Measurements from ENCODE around the gene LINC00632.

The LINC00632 gene

GRCh38 chrX:140775211-140775610 is 65.7 kb downstream of the LINC00632 start:
- no peak for TF ChIP-seq EZH2 (IDR thresholded peaks at IDR 0.05; ENCODE audit: borderline replicate concordance, low read length)
- Histone ChIP-seq H3K4me3 (ENCODE audit: low read depth, low read length, poor library complexity, severe bottlenecking) (no peak overlapping the region), H3F3A (ENCODE audit: insufficient read depth, low read length) (no peaks in the 10 kb centered on the region), H3K27me3 (ENCODE audit: insufficient read depth, low read length) (no peaks in the 10 kb centered on the region), H4K20me1 (ENCODE audit: insufficient read depth, low read length) (no peaks in the 10 kb centered on the region), H3K27ac (ENCODE audit: low read depth, low read length, poor library complexity, severe bottlenecking) (no peak overlapping the region), H3K79me2 (ENCODE audit: insufficient read depth, low read length) (no peaks in the 10 kb centered on the region), H3K4me1 (ENCODE audit: insufficient read depth, low read length, severe bottlenecking) (no peaks in the 10 kb centered on the region), H3K9me2 (ENCODE audit: low read depth, low read length) (no peaks in the 10 kb centered on the region), H3K9ac (ENCODE audit: low read length) (no peak overlapping the region), H2AFZ (ENCODE audit: low read length) (no peak overlapping the region), H3K36me3 (ENCODE audit: insufficient read depth, low read length) (no peaks in the 10 kb centered on the region), H3K9me3 (ENCODE audit: low read length) (no peaks in the 10 kb centered on the region), H3K4me2 (ENCODE audit: low read length) (no peak overlapping the region)

DNA sequence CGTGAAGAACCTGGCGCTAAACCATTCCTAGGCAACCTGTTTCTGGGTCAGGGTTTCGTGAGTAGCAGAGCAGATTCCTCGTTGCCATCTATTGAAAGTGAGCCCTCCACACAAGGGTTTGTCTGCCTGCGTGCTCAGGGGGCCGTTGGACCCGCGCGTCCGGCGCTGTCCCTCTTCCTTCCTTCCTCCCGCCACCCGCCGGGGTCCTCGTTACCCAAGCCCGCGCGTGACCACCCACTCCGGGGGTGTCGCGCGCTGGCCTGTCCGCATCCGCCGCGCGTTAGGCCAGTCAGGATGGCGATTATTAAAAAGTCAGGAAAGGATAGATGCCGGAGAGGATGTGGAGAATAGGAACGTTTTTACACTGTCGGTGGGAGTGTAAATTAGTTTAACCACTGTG is 66.8 kb downstream of the LINC00632 start:
- Histone ChIP-seq H3K36me3 (ENCODE audit: insufficient read depth, low read length) (no peaks in the 10 kb centered on the region), H3K9me2 (ENCODE audit: low read depth, low read length) (no peaks in the 10 kb centered on the region), H3K4me3 (ENCODE audit: low read depth, low read length, poor library complexity, severe bottlenecking) (no peak overlapping the region), H3K79me2 (ENCODE audit: insufficient read depth, low read length) (no peaks in the 10 kb centered on the region), H3K27me3 (ENCODE audit: insufficient read depth, low read length) (no peaks in the 10 kb centered on the region), H3K4me1 (ENCODE audit: insufficient read depth, low read length, severe bottlenecking) (no peaks in the 10 kb centered on the region), H3K9me3 (ENCODE audit: low read length) (no peaks in the 10 kb centered on the region), H2AFZ (ENCODE audit: low read length) (no peak overlapping the region), H3K27ac (ENCODE audit: low read depth, low read length, poor library complexity, severe bottlenecking) (no peak overlapping the region), H4K20me1 (ENCODE audit: insufficient read depth, low read length) (no peaks in the 10 kb centered on the region), H3F3A (ENCODE audit: insufficient read depth, low read length) (no peaks in the 10 kb centered on the region), H3K9ac (ENCODE audit: low read length) (no peak overlapping the region), H3K4me2 (ENCODE audit: low read length) (no peak overlapping the region)
- TF ChIP-seq CTCF (IDR thresholded peaks at IDR 0.05; ENCODE audit: low read length): no peak
- TF ChIP-seq EZH2 (IDR thresholded peaks at IDR 0.05; ENCODE audit: borderline replicate concordance, low read length): no peak

DNA sequence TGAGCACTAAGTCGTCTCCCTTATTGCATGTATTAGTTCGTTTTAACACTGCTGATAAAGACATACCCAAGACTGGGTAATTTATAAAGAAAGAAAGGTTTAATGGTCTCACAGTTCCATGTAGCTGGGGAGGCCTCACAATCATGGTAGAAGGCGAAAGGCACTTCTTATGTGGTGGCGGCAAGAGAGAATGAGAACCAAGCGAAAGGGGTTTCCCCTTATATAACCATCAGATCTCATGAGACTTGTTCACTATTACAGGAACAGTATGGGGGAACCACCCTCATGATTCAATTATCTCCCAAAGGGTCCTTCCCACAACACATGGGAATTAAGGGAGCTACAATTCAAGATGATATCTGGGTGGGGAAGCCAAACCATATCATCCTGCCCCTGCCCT is 85.1 kb downstream of the LINC00632 start:
- no peaks in the 10 kb centered on the region for H4K20me1 ChIP-seq (ENCODE audit: insufficient read depth, low read length)
- no peaks in the 10 kb centered on the region for H3K27me3 ChIP-seq (ENCODE audit: insufficient read depth, low read length)
- no peaks in the 10 kb centered on the region for H3K36me3 ChIP-seq (ENCODE audit: insufficient read depth, low read length)
- H3K4me2 ChIP-seq (ENCODE audit: low read length): no peak overlapping the region
- no peak overlapping the region for H3K9ac ChIP-seq (ENCODE audit: low read length)
- H3K9me3 ChIP-seq (ENCODE audit: low read length): no peaks in the 10 kb centered on the region
- no peak overlapping the region for H3K4me3 ChIP-seq (ENCODE audit: low read depth, low read length, poor library complexity, severe bottlenecking)
- no peaks in the 10 kb centered on the region for H3K9me2 ChIP-seq (ENCODE audit: low read depth, low read length)
- no peak for TF ChIP-seq EZH2 (IDR thresholded peaks at IDR 0.05; ENCODE audit: borderline replicate concordance, low read length)
- no peak for TF ChIP-seq CTCF (IDR thresholded peaks at IDR 0.05; ENCODE audit: low read length)
- H3K27ac ChIP-seq (ENCODE audit: low read depth, low read length, poor library complexity, severe bottlenecking): no peak overlapping the region
- H3F3A ChIP-seq (ENCODE audit: insufficient read depth, low read length): no peaks in the 10 kb centered on the region
- no peak overlapping the region for H2AFZ ChIP-seq (ENCODE audit: low read length)
- no peaks in the 10 kb centered on the region for H3K79me2 ChIP-seq (ENCODE audit: insufficient read depth, low read length)
- no peaks in the 10 kb centered on the region for H3K4me1 ChIP-seq (ENCODE audit: insufficient read depth, low read length, severe bottlenecking)

GRCh38 chrX:140799216-140799615 is 89.7 kb downstream of the LINC00632 start:
- Histone ChIP-seq H3F3A (ENCODE audit: insufficient read depth, low read length) (no peaks in the 10 kb centered on the region), H4K20me1 (ENCODE audit: insufficient read depth, low read length) (no peaks in the 10 kb centered on the region), H3K4me1 (ENCODE audit: insufficient read depth, low read length, severe bottlenecking) (no peaks in the 10 kb centered on the region), H3K27me3 (ENCODE audit: insufficient read depth, low read length) (no peaks in the 10 kb centered on the region), H2AFZ (ENCODE audit: low read length) (no peak overlapping the region), H3K9ac (ENCODE audit: low read length) (no peak overlapping the region), H3K9me2 (ENCODE audit: low read depth, low read length) (no peaks in the 10 kb centered on the region), H3K4me3 (ENCODE audit: low read depth, low read length, poor library complexity, severe bottlenecking) (no peak overlapping the region), H3K36me3 (ENCODE audit: insufficient read depth, low read length) (no peaks in the 10 kb centered on the region), H3K4me2 (ENCODE audit: low read length) (no peak overlapping the region), H3K9me3 (ENCODE audit: low read length) (no peaks in the 10 kb centered on the region), H3K27ac (ENCODE audit: low read depth, low read length, poor library complexity, severe bottlenecking) (no peak overlapping the region), H3K79me2 (ENCODE audit: insufficient read depth, low read length) (no peaks in the 10 kb centered on the region)
- TF ChIP-seq EZH2 (IDR thresholded peaks at IDR 0.05; ENCODE audit: borderline replicate concordance, low read length) (no peak), CTCF (IDR thresholded peaks at IDR 0.05; ENCODE audit: low read length) (no peak)
